Measurements from ENCODE around the gene NECAB3.

Gene NECAB3

DNA sequence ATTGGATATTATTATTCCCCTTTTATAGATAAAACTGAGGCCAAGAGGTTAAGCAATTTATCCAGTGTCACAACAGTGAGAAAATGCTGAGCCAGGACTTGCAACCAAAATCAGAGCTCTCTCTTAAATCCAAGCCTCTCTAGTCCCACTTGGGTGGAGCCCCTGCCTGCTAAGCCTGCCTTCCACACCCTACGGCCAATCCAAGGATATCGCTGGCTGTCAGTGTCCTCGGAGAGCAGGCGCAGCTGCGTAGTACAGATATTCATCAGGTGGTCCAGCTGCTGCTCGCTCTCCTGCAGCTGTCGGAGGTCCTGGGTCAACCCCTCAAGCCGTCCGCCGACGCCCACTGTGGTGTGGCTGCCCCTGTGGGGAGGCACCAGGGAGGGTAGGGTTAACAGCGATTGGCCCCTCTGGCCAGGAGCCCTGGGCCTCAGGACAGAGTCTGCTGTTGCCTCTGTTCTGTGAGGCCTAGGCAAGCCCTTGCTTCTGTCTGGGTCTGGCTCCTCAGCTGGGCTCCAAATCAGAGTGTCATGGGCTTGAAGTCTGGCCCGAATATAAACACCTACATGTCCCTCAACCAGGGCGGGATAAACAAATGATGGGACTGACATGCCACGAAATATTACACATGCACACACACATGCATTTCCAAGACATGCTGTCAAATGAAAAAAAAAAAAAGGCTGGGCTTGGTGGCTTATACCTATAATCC lies 3.9 kb upstream of the NECAB3 start:
- no peak for DNase-seq (ENCODE audit: low read depth)

DNA sequence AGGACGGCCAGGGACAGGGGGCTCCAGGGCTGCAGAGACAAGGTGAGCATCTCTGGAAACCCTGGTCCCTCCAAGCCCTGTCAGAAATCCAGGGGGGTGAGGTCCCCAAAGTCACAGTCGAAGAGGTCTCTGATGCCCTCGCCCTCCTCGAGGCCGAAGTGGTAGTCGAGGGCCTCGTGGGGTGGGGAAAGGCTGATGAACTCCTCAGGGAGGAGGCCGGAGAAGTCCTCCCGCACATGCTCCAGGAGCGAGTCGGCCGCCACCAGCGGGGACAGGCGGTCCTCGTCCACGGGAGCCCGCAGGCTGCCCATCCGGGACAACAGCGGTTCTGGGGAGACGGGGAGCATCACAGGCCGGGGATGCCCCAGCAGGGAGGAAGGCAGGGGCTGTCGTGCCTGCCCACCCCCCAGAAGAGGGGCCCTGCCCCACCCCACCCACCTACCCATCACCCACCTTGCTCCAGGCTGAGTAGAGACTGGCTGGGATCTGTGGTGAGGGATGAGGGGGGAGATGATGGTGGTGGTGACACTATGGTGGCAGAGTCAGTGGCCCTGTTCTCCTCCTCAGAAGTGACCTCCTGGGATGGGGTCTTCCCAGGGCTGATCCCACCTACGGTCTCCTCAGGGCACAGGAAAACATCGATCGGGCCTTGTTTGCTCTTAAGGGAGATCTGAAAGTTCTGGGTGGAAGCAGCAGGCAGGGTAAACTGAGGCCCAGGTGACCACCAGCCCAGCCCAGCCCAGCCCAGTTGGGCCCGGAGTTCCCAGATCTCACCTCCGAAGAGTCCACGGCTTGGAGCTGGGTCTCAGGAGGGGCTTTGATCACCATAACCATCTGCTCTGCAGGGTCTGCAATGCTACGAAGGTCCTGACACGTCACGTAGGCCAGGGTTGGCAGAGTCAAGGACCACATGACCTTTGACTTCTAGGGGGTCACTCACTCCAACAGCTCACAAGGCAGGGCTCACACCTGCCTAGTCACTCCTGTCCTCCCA lies 2.7 kb upstream of the NECAB3 start:
- no peak for DNase-seq (ENCODE audit: low read depth)

DNA sequence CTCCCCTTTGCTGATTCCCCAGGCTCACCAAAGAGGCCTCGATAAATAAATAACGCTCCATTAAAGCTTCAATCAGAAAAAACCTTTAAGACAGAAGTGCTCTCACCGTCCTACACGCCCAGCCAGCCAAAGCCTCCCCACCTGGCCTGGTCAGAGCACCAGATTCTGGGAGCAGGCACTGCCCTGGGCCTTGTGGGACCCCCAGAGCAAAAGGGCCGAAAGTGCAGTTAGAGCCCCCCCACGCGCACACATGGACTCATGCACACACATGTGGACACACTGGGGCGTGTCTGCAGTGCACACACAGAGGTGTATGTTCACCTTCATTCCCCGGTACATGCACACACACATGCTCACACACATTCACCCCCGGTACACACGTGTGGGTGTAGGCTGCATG lies 1.9 kb upstream of the NECAB3 start:
- DNase-seq (ENCODE audit: low read depth) = no peak

DNA sequence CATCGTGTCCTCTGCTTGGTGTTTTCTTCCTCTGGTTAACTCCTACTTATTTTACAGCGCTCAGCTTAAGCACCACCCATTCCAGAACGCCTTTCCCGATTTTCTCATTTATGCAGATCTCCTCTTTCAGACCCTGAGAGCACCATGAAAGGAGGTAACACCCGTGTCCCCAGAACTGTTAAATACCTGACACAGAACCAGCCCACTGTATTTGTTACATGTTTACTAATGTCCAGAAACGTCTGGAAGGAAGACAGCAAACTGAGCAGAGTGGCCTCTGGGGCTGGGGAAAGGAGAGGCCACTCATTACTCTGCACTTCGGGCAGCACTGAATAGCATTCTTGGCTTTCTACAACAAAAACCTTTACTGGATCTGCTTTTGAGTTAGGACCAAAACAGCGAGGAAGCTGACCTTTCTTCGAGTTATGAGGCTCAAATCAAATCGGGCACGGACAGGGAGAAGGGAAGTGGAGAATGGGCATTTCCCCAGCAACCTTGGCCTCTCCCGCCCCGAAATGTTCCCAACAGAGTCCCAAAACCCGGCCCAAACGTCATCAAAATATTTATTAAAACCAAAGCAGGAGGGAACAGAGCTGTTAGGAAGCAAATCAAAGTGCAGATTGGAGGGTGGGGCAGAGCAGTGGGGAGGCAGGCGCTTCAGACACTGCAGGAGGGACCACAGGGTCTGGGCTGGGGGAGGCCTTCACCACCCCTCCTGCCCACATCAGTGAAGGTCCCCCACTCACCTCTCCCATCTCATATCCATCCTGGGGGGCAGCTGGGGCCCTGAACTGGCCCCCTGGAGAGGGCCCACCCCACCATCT lies 1.1 kb upstream of the NECAB3 start:
- no peak for DNase-seq (ENCODE audit: low read depth)

DNA sequence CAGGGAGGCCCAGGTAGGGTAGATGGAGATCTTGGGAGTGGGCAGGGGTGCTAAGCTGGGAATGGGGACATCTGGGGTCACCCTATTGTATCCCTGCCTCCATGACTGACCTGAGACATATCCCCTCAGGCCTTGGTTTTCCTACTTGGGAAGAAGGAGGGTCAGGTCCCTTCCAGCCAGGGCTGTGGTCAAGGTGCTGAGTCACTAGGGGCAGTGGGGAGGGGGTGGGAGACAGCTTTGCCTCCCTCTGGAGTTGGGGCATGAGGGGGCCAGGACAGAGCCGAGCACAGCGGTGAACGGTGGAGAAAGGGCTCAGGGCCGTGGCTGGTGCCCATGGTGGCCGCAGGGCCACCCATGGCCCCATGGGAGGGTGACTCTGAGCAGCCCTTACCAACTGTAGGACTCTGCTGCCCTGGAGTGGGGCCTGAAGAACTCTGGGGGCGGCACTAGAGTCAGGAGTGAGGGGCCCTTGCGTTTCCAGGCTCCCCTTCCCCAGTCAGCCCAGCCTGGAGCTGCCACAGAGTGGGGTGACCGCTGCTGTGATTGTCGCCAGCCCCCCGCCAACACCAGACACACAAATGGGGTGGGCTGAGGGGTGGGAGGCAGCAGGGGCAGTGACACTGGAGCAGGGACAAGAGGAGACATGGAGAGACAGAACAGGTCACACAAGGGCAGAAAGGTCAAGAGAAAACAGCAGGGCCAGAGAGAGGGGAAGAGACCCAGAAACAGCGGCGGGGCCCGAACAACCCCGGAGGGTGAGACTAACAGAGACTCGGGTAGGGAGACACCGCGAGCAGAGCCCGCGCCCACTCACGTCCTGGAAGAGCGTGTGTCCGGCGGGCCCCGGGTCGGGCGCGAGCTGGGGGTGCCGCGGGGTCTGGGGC lies 576 bp downstream of the NECAB3 start:
- no peak for DNase-seq (ENCODE audit: low read depth)

DNA sequence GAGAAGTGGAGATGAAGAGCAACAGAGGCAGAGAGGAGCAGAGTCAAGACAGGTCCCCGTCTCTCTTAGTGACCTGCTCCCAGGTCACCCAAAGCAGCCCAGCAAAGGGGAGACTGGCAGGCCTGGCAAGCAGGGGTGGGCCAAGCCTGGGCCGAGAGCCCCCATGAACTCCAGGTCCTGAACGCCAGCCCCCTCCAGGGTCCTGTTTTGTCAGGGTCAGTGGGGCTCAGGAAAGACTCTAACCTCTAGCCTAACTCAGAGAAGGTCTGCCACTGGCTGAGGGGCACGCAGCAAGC lies 1.2 kb downstream of the NECAB3 start:
- DNase-seq (ENCODE audit: low read depth) = no peak

DNA sequence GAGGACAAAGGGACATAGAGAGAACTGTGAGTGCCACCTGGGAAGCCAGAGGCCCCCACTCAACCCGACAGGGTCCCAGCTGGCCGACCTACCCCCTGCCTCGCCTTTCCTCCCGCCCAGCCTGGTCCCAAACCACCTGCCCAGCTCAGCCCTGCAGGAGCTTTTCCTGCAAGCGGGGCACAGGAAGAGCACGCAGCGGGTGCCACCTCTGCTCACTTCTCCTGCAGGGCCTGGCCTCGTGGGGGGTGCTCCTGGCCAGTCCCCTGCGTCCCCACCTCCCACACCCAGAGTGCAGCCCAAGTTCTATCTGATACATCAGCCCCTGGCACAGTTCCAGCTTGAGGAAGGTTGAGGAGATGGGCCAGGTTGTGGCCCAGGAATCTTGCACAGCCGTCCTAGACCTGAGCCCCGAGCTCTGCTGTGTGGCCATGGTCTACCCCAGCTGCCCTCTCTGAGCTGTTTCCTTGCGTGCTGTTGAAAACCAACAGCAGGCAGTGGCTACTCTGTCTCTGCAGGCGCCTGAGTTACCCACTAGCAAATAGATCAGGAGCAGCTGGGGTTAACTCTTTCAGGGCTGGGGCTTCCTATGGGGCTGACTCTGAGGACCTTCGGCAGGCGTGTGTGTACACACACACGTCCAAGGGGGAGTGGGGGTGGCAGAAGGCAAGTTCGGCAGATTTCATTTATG lies 1.7 kb downstream of the NECAB3 start:
- DNase-seq (ENCODE audit: low read depth) = no peak

DNA sequence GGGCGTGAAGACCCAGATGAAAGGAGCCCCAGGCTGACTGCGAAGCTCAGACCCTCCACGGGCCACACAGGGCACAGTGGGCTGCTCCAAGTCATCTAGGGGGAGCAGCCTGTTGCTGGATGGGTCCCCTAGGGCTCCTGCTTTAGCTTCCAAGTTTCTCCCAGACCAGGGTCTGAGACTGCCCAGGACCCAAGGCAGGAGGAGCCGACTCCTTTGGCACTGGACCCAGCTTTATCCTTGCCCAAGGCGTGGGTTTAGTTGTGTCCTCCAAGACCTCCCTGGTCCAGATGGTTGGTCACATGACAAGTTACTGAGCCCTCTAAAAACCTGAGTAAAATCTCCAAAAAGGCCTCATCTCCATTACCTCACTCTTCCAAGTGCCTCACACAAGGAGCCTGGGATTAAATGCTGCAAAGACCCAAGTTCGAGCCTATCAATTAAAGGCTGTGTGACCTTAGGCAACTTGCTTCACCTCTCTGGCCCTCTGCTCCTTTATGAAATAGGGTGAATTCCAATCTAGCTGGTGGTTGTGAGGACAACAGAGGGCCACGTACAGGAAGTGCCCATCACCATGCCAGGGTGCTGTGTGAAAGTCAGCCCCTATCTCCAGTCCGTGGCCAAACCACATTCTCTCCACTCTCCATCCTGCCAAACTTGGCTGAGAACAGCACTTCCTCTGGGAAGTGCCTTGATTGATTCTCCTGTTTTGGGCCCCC lies 2.5 kb downstream of the NECAB3 start:
- DNase-seq (ENCODE audit: low read depth) = no peak

DNA sequence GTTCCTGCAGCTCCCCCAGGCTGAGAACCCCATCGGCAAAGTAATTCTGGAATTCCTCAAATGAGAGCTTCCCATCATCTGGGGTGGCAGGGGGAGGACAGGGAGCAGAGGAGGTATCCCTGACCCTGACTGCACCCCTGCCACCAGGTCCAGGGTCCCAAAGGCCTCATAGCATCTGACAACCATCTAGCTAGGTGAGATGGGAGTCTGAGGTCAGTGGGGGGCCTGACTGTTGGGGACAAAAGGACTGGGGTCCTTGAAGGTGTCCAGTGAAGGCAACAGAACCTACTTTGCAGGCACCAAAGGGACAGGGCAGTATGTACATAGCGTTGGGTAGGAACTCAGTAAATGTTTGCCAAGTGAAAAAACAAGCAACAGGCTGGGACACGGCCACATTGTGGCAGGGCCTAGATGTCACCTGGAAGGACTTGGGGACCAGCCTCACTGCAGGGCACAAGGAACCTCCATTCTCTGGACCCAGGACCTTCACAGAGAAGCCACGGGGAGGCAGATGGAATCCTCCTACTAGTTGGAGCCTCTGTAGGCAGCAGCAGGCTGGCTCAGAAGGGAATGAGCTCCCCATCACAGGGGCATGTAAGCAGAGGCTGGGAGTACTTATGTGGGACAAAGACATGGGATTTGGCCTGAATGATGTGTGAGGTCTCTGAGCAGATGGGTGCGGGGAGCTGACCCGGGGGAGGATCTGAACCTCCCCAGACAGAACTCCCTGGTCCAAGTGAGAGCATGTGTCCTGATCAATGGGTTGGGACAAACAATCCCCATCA lies 3.3 kb downstream of the NECAB3 start:
- no peak for DNase-seq (ENCODE audit: low read depth)

DNA sequence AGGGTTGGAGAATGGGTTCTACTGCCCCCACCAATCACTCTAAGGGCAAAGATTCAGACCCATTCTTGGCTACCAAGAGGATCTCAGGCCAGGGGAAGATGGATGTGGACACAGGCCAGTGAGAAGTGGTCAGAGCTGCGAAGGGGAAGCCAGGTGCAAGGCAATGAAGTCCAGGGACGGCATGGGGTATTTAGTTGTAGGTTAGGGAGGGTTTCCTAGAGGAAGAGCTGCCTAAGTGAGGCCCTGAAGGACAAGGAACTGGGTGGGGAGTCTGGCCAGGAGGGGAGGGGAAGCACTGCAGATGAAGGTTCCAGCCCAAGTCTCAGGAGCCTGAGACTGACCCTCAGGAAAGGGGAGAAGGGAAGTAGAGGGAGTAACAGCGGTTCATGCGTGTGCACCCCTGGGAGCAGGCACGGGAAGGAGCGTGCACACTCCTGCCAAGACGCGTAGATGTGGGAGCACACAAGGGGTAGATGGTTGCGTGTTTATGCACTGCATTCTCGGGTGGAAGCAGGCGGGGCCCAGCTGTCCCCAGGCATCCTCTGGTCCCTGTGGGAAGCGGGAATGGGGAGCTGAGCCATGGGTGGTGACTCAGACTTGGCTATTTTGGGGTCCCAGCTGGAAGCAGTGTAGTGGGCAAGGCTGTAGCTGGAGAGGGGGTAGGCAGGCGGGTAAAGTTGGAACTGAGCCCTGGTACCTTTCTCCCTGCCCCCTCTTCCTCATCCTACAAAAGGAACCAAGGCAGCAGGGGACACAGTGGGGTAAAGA lies 4.2 kb downstream of the NECAB3 start:
- DNase-seq (ENCODE audit: low read depth) = no peak

DNA sequence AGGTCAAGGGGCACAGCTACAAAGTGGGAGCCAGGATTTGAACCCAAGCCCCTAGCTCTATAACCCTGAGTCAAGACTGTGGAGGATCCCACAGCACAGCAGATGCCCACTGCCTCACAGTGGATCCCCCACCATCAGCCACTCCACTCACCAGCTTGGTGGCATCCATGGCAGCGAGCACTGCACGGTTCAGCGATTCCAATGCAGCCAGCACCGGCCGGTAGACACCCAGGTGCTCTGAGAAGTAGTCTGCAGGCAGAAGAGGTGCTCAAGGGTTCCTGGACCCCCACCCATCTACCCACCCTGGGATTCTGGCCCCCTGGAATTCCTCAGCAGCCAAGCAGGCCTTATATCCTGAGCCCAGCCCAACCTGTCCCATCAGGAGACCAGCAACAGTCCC lies 5.0 kb downstream of the NECAB3 start:
- no peak for DNase-seq (ENCODE audit: low read depth)

DNA sequence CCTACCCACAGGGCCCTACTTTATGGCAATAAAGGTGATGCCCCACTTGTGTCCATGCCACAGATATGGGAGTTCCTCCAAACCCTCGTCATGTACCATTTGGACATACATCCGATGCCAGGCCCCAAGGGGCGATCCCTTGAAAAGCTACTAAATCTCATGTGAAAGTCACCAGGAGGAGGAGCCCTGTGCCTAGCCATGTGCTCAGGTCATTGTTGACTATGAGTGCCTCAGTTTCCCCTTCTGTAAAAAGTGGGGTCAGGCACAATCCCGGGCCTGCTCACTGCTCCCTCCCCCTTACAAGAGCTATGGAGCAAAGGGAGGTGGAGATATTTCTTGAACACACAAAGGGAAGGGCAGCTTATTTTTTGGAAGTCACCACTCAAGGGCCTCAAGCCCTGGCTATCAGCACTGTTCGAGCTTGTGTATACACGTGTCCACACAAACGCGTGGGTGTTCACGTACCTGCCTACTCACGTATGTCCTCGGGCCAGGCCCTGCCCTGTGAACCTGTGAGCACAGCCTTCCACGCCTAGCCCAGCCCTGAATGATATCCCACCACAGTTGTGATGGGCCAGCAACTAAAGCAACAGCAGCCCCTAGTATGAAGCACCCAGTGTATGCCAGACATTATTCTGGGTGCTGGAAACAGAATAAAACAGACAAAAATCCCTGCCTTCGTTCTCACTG lies 5.6 kb downstream of the NECAB3 start:
- DNase-seq (ENCODE audit: low read depth) = no peak

DNA sequence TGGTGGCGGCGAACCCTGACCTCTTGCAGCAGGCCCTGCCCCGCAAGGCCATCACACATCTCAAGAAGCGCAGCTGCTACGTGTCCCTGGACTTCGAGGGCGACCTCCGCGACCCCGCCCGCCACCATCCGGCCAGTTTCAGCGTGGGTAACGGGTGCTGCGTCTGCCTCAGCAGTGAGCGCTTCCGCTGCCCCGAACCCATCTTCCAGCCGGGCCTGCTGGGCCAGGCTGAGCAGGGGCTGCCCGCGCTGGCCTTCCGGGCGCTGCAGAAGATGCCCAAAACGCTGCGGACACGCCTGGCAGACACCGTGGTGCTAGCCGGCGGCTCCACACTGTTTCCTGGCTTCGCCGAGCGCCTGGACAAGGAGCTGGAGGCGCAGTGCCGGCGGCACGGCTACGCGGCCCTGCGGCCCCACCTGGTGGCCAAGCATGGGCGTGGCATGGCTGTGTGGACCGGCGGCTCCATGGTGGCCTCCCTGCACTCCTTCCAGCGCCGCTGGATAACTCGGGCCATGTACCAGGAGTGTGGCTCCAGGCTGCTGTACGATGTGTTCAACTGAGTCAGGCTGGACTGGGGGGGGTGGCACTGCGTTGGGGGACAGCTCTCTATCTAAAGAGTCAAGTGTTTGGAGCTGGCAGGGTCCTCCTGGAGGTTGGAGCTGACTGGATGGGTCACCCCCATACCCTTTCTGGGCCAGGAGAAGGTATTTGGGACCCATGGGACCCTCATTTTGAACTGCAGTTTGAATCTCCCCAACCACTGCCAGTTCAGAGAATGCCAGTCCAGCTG lies 6.4 kb downstream of the NECAB3 start:
- DNase-seq (ENCODE audit: low read depth) = peak; percentile 59

DNA sequence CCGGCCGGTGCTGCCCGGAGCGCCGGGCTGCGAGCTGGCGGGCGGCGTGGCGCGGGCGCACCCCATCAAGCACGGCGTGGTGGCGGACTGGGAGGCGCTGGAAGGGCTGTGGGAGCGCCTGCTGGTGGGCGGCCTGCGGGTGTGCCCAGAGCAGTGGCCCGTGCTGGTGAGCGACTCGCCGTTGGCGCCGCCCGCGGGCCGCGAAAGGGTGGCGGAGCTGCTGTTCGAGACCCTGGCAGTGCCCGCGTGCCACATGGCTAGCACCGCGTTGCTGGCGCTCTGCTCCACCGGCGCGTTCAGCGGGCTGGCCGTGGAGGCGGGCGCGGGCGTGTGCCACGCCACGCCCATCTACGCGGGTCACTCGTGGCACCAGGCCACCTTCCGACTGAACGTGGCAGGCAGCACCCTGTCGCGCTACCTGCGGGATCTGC lies 7.0 kb downstream of the NECAB3 start:
- peak; percentile 38 for DNase-seq (ENCODE audit: low read depth)

DNA sequence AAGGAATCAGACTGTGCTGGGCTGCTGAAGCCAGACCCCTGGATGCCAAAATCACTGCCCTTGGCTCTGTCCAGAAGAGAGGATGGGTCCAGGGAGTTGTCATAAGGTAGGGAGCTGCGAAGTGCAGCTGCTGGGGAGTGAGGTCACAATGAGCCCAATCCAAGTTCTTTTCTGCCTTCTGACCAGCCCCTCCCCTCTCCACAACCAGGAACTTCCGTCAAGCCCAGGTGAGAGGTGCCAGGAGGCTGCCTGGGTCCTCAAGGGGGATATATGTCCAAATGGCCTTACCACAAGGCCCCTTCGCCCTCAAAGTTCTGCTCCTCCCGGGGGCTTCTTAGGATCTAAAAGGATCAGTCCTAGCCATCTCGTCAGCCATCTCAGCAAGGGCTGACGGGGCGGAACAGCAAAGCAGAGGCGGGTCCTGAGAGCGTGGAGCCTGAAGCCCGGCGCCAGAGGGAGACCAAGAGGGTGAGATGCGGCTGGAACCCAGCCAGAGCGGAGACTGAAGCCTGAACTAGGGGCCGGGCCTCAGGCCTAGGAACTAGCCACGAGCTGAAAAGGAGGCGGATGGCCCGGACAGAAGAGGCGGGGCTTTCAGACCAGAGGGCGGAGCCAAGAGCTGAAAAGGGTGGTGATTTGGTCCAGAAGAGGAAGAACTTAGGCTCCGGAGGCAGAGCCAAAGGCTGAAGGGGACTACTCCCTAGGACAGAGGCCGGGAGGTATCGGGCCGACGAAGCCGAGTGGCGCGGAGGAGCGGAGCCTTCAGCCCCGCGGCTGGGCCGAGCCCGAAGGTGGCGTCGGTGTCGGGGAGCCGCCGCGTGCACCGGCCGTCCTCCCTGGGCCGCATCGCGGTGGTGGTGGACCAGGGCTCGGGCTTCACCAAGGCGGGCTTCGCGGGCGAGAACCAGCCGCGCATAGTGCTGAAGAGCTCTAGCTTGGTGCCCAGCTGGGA lies 7.7 kb downstream of the NECAB3 start, which contains the start of gene ACTL10:
ACTL10 (plus strand) TSS at position 651 of the 952 bp plus-strand sequence. CDS start 555 bp downstream, outside the sequence.
- peak; percentile 69 for DNase-seq (ENCODE audit: low read depth)

DNA sequence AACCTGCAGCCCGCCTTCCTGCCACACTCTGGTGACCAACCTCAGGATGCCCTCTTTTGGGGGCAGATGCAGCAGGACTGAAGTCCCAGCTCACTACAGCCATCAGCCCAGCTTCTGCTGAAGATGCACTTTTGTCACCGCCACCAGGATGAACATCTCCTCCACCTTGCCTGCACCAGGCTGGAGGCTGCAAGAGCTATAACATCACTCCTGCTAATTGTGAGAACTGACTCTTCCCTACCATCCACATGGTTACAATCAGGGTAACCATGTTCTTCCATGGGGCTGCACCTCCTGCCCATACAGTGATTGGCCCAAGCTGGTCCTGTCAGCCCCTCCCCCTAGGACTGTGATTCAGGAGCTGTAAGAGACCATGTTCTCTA lies 9.5 kb downstream of the NECAB3 start:
- DNase-seq (ENCODE audit: low read depth) = no peak
